Esophagus squamous epithelium (tissue), 4 donors: ENCODE results near the gene STK11.

Experiments used
- POLR2A ChIP-seq, 4 donors: fragments of 450-650 bp; IDR thresholded peaks; one replicate each; pipeline ENCODE4 v1.6.1; 2017; ENCODE audit warnings: antibody characterized with exemption in 4 of 4, mild to moderate bottlenecking in 4 of 4, moderate library complexity in 3 of 4
- TF ChIP-seq, protein P1 (sequence below), 6 experiments: fragments of 450-650 bp in 4 of 6; fragments of 200-600 bp in 2 of 6; sonication (generic) in 2 of 6; IDR thresholded peaks; one replicate each; pipeline ENCODE4 v1.5.1; 2016 to 2019; ENCODE audit warnings: antibody characterized with exemption in 6 of 6, mild to moderate bottlenecking in 4 of 6, moderate library complexity in 4 of 6

DNA sequence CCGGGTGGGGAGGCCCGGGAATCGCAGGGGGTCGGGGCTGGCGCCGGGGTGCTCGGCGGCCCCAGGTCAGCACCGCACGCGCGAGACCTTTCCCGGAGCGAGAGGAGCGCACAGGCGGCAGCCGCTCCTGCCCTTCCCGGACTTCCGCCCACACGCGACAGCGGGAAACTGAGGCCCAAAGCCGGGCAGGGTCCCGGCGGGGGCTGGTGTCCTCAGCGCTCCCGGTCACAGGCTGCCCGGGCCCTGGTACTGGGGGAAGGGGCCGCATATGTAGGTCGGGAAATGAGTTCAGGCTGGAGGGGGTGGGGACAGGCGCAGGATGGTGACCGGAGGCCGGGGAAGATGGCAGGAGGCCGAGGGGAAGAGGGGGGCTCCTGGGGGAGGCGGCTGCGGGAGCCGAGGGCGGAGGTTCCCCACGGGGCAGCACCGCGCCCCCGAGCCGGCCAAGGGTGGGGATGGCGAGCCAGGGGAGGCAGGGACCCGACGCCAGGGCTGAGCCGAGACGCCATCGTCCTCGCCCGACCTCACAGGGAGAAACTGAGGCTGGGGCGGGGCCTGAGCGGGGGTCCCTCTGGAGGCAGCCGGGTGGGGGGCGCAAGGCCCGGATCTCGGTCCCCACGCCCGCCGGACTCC lies 31.6 kb downstream of the STK11 start:
- TF ChIP-seq, protein P1, sequence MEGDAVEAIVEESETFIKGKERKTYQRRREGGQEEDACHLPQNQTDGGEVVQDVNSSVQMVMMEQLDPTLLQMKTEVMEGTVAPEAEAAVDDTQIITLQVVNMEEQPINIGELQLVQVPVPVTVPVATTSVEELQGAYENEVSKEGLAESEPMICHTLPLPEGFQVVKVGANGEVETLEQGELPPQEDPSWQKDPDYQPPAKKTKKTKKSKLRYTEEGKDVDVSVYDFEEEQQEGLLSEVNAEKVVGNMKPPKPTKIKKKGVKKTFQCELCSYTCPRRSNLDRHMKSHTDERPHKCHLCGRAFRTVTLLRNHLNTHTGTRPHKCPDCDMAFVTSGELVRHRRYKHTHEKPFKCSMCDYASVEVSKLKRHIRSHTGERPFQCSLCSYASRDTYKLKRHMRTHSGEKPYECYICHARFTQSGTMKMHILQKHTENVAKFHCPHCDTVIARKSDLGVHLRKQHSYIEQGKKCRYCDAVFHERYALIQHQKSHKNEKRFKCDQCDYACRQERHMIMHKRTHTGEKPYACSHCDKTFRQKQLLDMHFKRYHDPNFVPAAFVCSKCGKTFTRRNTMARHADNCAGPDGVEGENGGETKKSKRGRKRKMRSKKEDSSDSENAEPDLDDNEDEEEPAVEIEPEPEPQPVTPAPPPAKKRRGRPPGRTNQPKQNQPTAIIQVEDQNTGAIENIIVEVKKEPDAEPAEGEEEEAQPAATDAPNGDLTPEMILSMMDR (IDR thresholded peaks at IDR 0.05) = no peak
- TF ChIP-seq POLR2A (IDR thresholded peaks at IDR 0.05) = no peak
